ENCODE results near the gene WDR53. TPM values are rescaled to one million over a fixed set of nuclear protein-coding genes. Genes with fewer than 3 reads are reported as not detected.
"Not testable (repeated sequence)": the region's sequence is repeated elsewhere in the genome, so short reads cannot be mapped to it uniquely, and the experiment has no call there.

The WDR53 gene
- total RNA-seq, 1 donor from 2014 or later = 8.1 TPM

DNA sequence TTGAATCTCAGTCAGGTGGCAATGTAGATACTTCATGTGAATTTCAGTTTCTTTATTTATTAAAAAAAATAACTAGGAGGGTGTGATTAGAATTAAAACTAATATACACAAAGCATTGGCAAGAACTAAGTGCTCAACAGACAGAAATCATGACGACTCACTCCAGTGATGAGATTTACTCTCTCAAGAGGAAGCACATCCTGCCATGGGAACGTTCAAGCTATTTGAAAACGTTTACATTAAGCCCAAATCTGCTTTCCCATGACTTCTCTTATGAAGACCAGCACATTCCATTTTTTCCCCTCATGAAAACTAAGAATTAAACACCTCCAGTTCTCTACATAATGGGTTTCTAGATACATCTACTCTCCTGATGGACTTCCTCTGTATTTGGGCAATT, 8.5 kb downstream of the WDR53 start:
- DNase-seq (ENCODE audit: low spot score) = no peak

- no peak for DNase-seq (ENCODE audit: low spot score)
Observed at GRCh38 chr3:196558476-196558875, 9.9 kb downstream of the WDR53 start.

GRCh38 chr3:196557236-196557635, 11.1 kb downstream of the WDR53 start:
- DNase-seq (ENCODE audit: low spot score) = no peak

- DNase-seq (ENCODE audit: low spot score) = no peak
Observed at GRCh38 chr3:196555295-196555694, 13.1 kb downstream of the WDR53 start.

GRCh38 chr3:196554205-196554604, 14.1 kb downstream of the WDR53 start:
- no peak for DNase-seq (ENCODE audit: low spot score)

- no peak for DNase-seq (ENCODE audit: low spot score)
Observed at GRCh38 chr3:196553551-196553950, 14.8 kb downstream of the WDR53 start.

DNA sequence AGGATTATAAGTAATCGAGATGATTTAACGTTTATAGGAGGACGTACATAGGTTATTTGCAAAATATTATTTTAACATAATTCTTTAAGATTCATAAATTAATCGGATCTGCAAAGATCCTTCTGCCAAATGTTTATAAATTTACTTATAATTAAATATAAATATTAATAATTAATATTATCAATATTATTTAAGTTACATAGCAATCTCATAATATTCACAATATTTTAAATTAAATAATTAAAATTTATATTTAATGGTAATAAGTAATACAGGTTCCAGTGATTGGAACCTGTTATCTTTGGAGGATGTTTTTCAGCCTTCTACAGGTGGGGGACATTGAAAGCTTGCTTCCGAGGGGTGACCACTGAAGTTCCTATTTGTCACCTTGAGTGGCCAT, 16.1 kb downstream of the WDR53 start:
- no peak for DNase-seq (ENCODE audit: low spot score)

DNA sequence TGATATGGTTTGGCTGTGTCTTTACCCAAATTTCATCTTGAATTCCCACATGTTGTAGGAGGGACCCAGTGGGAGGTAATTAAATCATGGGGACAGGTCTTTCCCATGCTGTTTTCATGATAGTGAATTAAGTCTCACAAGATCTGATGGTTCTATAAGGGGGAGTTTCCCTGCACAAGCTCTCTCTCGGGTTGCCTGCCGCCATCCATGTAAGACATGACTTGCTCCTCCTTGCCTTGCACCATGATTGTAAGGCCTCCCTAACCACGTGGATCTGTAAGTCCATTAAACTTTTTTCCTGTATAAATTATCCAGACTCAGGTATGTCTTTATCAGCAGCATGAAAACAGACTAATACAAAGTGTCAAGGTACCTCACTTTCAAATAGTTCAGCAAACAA, 18.2 kb downstream of the WDR53 start:
- not testable (repeated sequence) for DNase-seq (ENCODE audit: low spot score)

GRCh38 chr3:196549312-196549711, 19.0 kb downstream of the WDR53 start:
- not testable (repeated sequence) for DNase-seq (ENCODE audit: low spot score)

- no peak for DNase-seq (ENCODE audit: low spot score)
Observed at GRCh38 chr3:196547067-196547466, 21.3 kb downstream of the WDR53 start.

- no peak for DNase-seq (ENCODE audit: low spot score)
Observed at GRCh38 chr3:196546537-196546936, 21.8 kb downstream of the WDR53 start.

GRCh38 chr3:196544491-196544992, 23.8 kb downstream of the WDR53 start:
- no peak for DNase-seq (ENCODE audit: low spot score)

DNA sequence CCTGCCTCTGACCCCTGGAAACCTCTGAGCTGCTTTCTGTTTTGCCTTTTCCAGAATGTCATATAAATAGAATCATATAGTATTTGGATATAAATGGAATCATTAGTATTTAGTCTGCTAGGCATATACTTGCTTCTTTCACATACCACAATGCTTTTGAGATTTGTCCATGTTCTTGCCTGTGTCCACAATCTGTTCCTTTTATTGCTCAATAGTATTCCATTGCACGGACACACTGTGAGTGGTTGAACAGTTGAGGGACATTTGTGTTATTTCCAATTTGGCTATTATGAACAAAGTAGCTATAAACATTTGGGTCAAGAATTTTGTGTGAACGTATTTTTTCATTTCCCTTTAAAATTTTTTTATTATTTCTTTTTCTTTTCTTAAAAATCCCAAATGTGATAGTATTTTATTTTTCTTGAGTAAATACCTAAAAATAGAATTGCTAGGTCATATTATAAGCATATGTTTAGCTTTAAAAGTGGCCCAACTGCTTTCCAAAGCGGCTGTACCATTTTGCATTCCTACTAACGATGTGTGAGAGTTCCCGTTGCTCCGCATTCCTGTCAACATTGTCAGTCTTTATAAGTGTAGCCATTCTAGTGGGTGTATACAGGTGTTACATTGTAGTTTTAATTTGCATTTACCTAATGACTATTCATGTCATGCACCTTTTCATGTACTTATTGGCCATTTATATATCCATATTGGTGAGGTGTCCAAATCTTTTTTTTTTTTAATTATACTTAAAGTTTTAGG, 26.5 kb downstream of the WDR53 start:
- no peak for DNase-seq (ENCODE audit: low spot score)

GRCh38 chr3:196537319-196537984, 30.9 kb downstream of the WDR53 start:
- peak; percentile 59 for DNase-seq (ENCODE audit: low spot score)

- no peak for DNase-seq (ENCODE audit: low spot score)
Observed at GRCh38 chr3:196533260-196533681, 35.1 kb downstream of the WDR53 start.

DNA sequence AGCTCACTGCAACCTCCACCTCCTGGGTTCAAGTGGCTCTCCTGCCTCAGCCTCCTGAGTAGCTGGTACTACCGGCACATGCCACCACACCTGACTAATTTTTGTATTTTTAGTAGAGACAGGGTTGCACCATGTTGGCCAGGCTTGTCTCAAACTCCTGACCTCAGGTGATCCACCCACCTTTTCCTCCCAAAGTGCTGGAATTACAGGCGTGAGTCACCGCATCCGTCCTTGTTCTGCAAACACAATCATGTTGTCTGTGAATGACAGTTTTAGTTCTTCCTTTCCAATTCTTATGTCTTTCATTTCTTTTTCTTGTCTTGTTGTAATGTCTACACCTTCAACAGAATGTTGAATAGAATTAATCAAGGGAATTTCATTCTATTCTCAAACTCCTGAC, 36.9 kb downstream of the WDR53 start:
- DNase-seq (ENCODE audit: low spot score) = no peak

- peak; percentile 68 for DNase-seq (ENCODE audit: low spot score)
Observed at GRCh38 chr3:196528639-196529233, 39.6 kb downstream of the WDR53 start.

- DNase-seq (ENCODE audit: low spot score) = no peak
Observed at GRCh38 chr3:196525141-196525540, 43.2 kb downstream of the WDR53 start.

DNA sequence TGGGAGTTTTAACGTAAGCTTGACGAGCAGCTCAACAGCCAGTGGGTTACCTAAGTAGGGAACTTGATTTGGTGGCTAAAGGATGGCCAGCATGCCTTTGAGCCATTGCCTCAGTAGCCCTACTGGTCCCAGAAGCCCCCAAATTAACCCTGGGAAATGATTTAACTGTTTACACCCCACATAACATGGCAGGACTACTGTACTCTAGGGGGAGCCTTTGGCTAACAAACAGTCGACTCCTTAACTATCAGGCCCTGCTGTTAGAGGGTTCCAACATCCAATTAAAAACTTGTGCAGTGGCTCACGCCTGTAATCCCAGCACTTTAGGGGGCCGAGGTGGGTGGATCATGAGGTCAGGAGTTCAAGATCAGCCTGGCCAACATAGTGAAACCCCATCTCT, 43.8 kb downstream of the WDR53 start:
- no peak for DNase-seq (ENCODE audit: low spot score)

DNA sequence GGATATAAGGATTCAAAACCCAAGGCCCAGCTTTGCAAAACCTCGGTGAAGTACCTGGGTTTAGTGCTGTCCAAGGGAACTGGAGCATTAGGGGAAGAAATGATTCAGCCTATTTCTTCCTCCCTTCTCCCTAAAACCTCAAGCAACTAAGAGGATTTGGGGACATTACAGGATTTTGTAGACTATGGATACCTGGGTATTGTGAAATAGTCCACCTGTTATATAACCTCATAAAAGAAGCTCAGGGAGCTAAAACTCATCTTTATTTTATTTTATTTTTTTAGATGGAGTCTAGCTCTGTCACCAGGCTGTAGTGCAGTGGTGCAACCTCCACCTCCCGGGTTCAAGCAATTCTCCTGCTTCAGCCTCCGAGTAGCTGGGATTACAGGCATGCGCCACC, 44.5 kb downstream of the WDR53 start:
- no peak for DNase-seq (ENCODE audit: low spot score)

DNA sequence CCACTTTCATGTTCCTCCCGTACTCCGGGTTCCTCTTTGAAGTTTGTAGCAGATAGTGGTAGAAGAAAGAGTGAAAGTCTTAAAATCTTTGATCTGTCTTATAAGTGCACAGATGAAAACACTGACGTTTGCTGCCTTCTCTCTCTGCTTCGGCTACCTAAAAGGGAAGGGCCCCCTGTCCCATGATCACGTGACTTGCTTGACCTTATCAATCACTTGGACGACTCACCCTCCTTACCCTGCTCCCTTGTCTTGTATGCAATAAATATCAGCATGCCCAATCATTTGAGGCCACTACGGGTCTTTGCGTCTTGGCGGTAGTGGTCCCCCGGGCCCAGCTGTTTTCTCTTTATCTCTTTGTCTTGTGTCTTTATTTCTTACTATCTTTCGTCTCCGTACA, 47.1 kb downstream of the WDR53 start:
- DNase-seq (ENCODE audit: low spot score) = not testable (repeated sequence)

DNA sequence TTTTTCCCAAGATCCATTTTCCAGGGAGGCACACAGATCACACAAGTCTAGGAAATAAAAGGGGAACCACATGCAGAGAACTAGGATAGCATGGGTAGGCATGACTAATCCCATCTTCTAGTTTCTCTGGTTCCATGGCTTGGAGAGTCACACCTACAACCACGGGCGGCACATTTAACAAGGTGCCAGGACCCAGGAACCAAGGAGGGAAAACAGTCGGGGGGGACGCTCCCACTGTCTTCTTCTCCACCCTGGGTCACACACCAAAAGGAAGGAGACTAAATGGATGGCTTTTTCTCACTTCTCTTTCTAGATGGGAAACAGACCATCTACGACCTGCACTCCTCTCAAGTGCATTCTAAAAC, 48.7 kb downstream of the WDR53 start:
- DNase-seq (ENCODE audit: low spot score) = no peak

All from ureter (tissue), 1 donor.